HepG2 (cell line): ENCODE data around the gene MARK2. TPM values are rescaled to one million over a fixed set of nuclear protein-coding genes. Genes with fewer than 3 reads are reported as not detected.

Experiments
- AGO1 ChIP-seq: fragments of 200-400 bp; formaldehyde crosslinking; IDR thresholded peaks from 2 replicates; pipeline ENCODE4 v1.6.1; 2017; ENCODE audit warnings: mild to moderate bottlenecking, low read depth, low read length, moderate library complexity; ENCODE audit not compliant: poor library complexity, severe bottlenecking
- ASH2L ChIP-seq: fragments of 300-600, 200-600 bp; sonication (generic); IDR thresholded peaks from 2 replicates; pipeline ENCODE4 v1.7.0; 2017; ENCODE audit warnings: low read depth, mild to moderate bottlenecking, moderate library complexity, mixed read lengths, low read length; ENCODE audit not compliant: insufficient read length
- HES4 ChIP-seq: sonication (generic); formaldehyde crosslinking; IDR thresholded peaks from 2 replicates; pipeline ENCODE4 v1.9.0; 2021; ENCODE audit warnings: mild to moderate bottlenecking, missing genetic modification reagents, borderline replicate concordance
- HMGXB4 ChIP-seq, 2 experiments: sonication (generic) in 1 of 2; formaldehyde crosslinking in 1 of 2; IDR thresholded peaks; 2 replicates each; pipeline versions ENCODE4 v1.4.0 to v1.6.1; 2018 to 2020; ENCODE audit warnings: missing genetic modification reagents in 2 of 2, borderline replicate concordance in 1 of 2, low read depth in 1 of 2, mild to moderate bottlenecking in 1 of 2, missing biosample characterization in 1 of 2
- HNF4G ChIP-seq, 2 experiments: sonication (generic) in 1 of 2; formaldehyde crosslinking in 1 of 2; IDR thresholded peaks; 2 replicates each; pipeline versions ENCODE4 v1.4.0 to v1.6.1; 2011 to 2020; ENCODE audit warnings: borderline replicate concordance in 2 of 2, low read depth in 2 of 2, mild to moderate bottlenecking in 2 of 2, low read length in 1 of 2, missing genetic modification reagents in 1 of 2, moderate library complexity in 1 of 2
- IKZF4 ChIP-seq: sonication (generic); formaldehyde crosslinking; IDR thresholded peaks from 2 replicates; pipeline ENCODE4 v1.5.1; 2020; ENCODE audit warnings: borderline replicate concordance, mild to moderate bottlenecking, low read depth, missing genetic modification reagents; ENCODE audit errors: not compliant biosample characterization
- KLF6 ChIP-seq: IDR thresholded peaks from 2 replicates; pipeline ENCODE4 v1.8.0; 2016; ENCODE audit warnings: missing biosample characterization, missing genetic modification reagents
- LBX2 ChIP-seq: sonication (generic); formaldehyde crosslinking; IDR thresholded peaks from 2 replicates; pipeline ENCODE4 v1.5.0; 2020; ENCODE audit warnings: missing genetic modification reagents, mild to moderate bottlenecking, borderline replicate concordance
- MAX ChIP-seq: IDR thresholded peaks from 2 replicates; pipeline ENCODE4 v1.6.1; 2012; ENCODE audit warnings: inconsistent platforms
- MYC ChIP-seq: sonication (generic); formaldehyde crosslinking; IDR thresholded peaks from 2 replicates; pipeline ENCODE4 v1.9.0; 2021; ENCODE audit warnings: missing genetic modification reagents, borderline replicate concordance
- NKX3-1 ChIP-seq: sonication (generic); formaldehyde crosslinking; IDR thresholded peaks from 2 replicates; pipeline ENCODE4 v1.5.0; 2020; ENCODE audit warnings: missing genetic modification reagents
- PHF8 ChIP-seq: sonication (generic); formaldehyde crosslinking; IDR thresholded peaks from 2 replicates; pipeline ENCODE4 v1.5.0; 2020; ENCODE audit warnings: missing genetic modification reagents
- RAD51 ChIP-seq: fragments of 450-650 bp; IDR thresholded peaks from 2 replicates; pipeline ENCODE4 v1.6.1; 2016; ENCODE audit warnings: borderline replicate concordance
- SMC3 ChIP-seq: IDR thresholded peaks from 2 replicates; pipeline ENCODE4 v1.6.1; 2011; ENCODE audit warnings: low read length, improper control_type of control experiment
- SRF ChIP-seq: IDR thresholded peaks from 2 replicates; pipeline ENCODE4 v1.6.1; 2011; ENCODE audit warnings: mild to moderate bottlenecking, low read depth, low read length, moderate library complexity
- SSRP1 ChIP-seq: IDR thresholded peaks from 2 replicates; pipeline ENCODE4 v1.6.1; 2016; ENCODE audit warnings: control low read depth
- ZBTB34 ChIP-seq: sonication (generic); formaldehyde crosslinking; IDR thresholded peaks from 2 replicates; pipeline ENCODE4 v1.8.0; 2022; ENCODE audit warnings: mild to moderate bottlenecking, missing genetic modification reagents
- ZBTB7B ChIP-seq: sonication (generic); formaldehyde crosslinking; IDR thresholded peaks from 2 replicates; pipeline ENCODE4 v1.4.0; 2020; ENCODE audit warnings: missing genetic modification reagents
- ZFP36 ChIP-seq: fragments of 150-350 bp; IDR thresholded peaks from 2 replicates; pipeline ENCODE4 v1.6.1; 2018; ENCODE audit warnings: borderline replicate concordance, low read length, low read depth; ENCODE audit not compliant: partially characterized antibody
- ZFX ChIP-seq: sonication (generic); formaldehyde crosslinking; IDR thresholded peaks from 2 replicates; pipeline ENCODE4 v1.4.0; 2020; ENCODE audit warnings: mild to moderate bottlenecking, low read depth, missing genetic modification reagents, moderate library complexity
- ZNF124 ChIP-seq: sonication (generic); formaldehyde crosslinking; IDR thresholded peaks from 2 replicates; pipeline ENCODE4 v1.4.0; 2020; ENCODE audit warnings: missing genetic modification reagents
- ZNF232 ChIP-seq: sonication (generic); formaldehyde crosslinking; IDR thresholded peaks from 2 replicates; pipeline ENCODE4 v1.4.0; 2020; ENCODE audit warnings: missing genetic modification reagents, borderline replicate concordance
- ZNF331 ChIP-seq: sonication (generic); formaldehyde crosslinking; IDR thresholded peaks from 2 replicates; pipeline ENCODE4 v1.4.0; 2020; ENCODE audit warnings: missing genetic modification reagents
- ZNF44 ChIP-seq: sonication (generic); formaldehyde crosslinking; IDR thresholded peaks from 2 replicates; pipeline ENCODE4 v1.5.1; 2020; ENCODE audit warnings: mild to moderate bottlenecking, missing genetic modification reagents
- ZNF576 ChIP-seq: sonication (generic); formaldehyde crosslinking; IDR thresholded peaks from 2 replicates; pipeline ENCODE4 v1.4.0; 2020; ENCODE audit warnings: mild to moderate bottlenecking, missing genetic modification reagents
- ZNF839 ChIP-seq: sonication (generic); formaldehyde crosslinking; IDR thresholded peaks from 2 replicates; pipeline ENCODE4 v1.4.0; 2020; ENCODE audit warnings: missing genetic modification reagents, mild to moderate bottlenecking, borderline replicate concordance
- polyA plus RNA-seq, 8 experiments: library from polyadenylated mRNA; depleted of rRNA in 3 of 8; stranded (reverse) in 7 of 8; unstranded in 1 of 8; fragments of >200 nt; fragmentation: Illumina TruSeq in 4 of 8; extraction: Trizol in 4 of 8; gene quantifications; 2 replicates each; pipeline versions ENCODE4 v1.2.1 to v1.2.3, GENCODE V29; 2011 to 2016; ENCODE audit warnings: low read depth in 4 of 8, missing spikeins in 1 of 8, mixed read lengths in 1 of 8; ENCODE audit not compliant: insufficient read depth in 1 of 8
- total RNA-seq, 5 experiments: library from RNA; depleted of rRNA; stranded (reverse); fragments of >200 nt; fragmentation: Illumina TruSeq; extraction: Trizol; gene quantifications; 2 replicates each; pipeline ENCODE4 v1.2.3, GENCODE V29; 2016; ENCODE audit warnings: low read depth in 1 of 5

MARK2 gene
- total and polyA plus RNA-seq, 2 of the 13 experiments (the other 11 are each of a cell fraction or from before 2014, with no cell fraction given), result 13.5 to 13.9 TPM

GRCh38 chr11:63945477-63946163 lies 106.7 kb downstream of the MARK2 start (continued):
- TF ChIP-seq ZBTB34 (CRISPR knock-in tag) (no peak), SSRP1 (no peak), ZNF331 (0 out of 2 replicates have a peak, but pooled peaks have one; percentile 23), RAD51 (no peak), SRF (no peak), MAX (0 out of 2 replicates have a peak, but pooled peaks have one; percentile 22), ZNF576 (CRISPR knock-in tag) (peak; percentile 99), ZFP36 (no peak), ZNF124 (0 out of 2 replicates have a peak, but pooled peaks have one; percentile 23), HNF4G (IDR thresholded peaks at IDR 0.05; ENCODE audit: borderline replicate concordance, low read depth, low read length) (no peak), HNF4G (CRISPR knock-in tag; IDR thresholded peaks at IDR 0.05; ENCODE audit: borderline replicate concordance, low read depth) (no peak), AGO1 (no peak), ZNF44 (CRISPR knock-in tag) (no peak), HES4 (CRISPR knock-in tag) (no peak), ASH2L (peak; percentile 50), IKZF4 (CRISPR knock-in tag) (no peak), HMGXB4 (CRISPR knock-in tag; IDR thresholded peaks at IDR 0.05; ENCODE audit: borderline replicate concordance in 1 of 2, low read depth in 1 of 2) (peak; percentile 21 to 37; a peak in 1 of 4 replicates), ZBTB7B (CRISPR knock-in tag) (0 out of 2 replicates have a peak, but pooled peaks have one; percentile 21), PHF8 (CRISPR knock-in tag) (peak; percentile 34; the same call in 1 of the 2 replicates), ZFX (CRISPR knock-in tag) (peak; percentile 24; the same call in 1 of the 2 replicates), SMC3 (peak; percentile 80), KLF6 (CRISPR knock-in tag) (no peak), MYC (CRISPR knock-in tag) (0 out of 2 replicates have a peak, but pooled peaks have one; percentile 10), ZNF232 (CRISPR knock-in tag) (0 out of 2 replicates have a peak, but pooled peaks have one; percentile 18), ZNF839 (CRISPR knock-in tag) (no peak), NKX3-1 (no peak), LBX2 (CRISPR knock-in tag) (no peak)
